ENCODE results near the gene OR52E8.

DNA sequence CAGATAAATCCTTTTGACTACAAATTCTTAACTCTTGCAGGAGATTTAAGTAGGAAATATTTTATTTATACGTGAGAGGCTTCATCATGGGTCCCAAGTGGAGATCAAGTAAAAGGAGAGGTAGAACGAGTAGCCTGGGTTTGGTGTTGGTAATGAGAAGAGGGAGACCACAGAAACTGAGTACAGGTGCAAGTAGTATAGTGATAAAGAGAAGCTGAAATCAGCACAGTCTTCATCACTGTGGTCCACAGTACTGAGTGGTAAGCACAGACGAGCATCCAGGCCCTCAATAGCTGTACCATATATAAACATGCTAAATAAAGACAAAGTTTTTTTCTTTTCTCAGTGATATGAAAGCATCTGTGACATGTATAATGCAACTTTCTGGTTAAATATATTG lies 29.7 kb upstream of the OR52E8 start:
- TF ChIP-seq, protein P1, sequence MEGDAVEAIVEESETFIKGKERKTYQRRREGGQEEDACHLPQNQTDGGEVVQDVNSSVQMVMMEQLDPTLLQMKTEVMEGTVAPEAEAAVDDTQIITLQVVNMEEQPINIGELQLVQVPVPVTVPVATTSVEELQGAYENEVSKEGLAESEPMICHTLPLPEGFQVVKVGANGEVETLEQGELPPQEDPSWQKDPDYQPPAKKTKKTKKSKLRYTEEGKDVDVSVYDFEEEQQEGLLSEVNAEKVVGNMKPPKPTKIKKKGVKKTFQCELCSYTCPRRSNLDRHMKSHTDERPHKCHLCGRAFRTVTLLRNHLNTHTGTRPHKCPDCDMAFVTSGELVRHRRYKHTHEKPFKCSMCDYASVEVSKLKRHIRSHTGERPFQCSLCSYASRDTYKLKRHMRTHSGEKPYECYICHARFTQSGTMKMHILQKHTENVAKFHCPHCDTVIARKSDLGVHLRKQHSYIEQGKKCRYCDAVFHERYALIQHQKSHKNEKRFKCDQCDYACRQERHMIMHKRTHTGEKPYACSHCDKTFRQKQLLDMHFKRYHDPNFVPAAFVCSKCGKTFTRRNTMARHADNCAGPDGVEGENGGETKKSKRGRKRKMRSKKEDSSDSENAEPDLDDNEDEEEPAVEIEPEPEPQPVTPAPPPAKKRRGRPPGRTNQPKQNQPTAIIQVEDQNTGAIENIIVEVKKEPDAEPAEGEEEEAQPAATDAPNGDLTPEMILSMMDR (IDR thresholded peaks at IDR 0.05) = no peak
- TF ChIP-seq POLR2AphosphoS5 (IDR thresholded peaks at IDR 0.05) = no peak
- no peak for TF ChIP-seq POLR2A (IDR thresholded peaks at IDR 0.05)
